HG03342 (cell line): ENCODE results near the gene NPRL2.

ENCODE experiments used
- ATAC-seq: cut with Tn5 transposase; IDR thresholded peaks from one replicate; pipeline ENCODE4 v1.9.1; 2021; ENCODE audit warnings: mild to moderate bottlenecking, moderate library complexity; ENCODE audit not compliant: unreplicated experiment

NPRL2 gene

GRCh38 chr3:50351323-50351697, 735 bp upstream of the NPRL2 start:
- ATAC-seq = no peak

- no peak for ATAC-seq
Observed at GRCh38 chr3:50350213-50350526, 405 bp downstream of the NPRL2 start.

GRCh38 chr3:50347187-50347813, 3.3 kb downstream of the NPRL2 start:
- ATAC-seq = no peak

GRCh38 chr3:50345586-50346234, 4.9 kb downstream of the NPRL2 start, which contains the start of gene ZMYND10:
ZMYND10 (minus strand) TSS chr3:50345732; CDS start chr3:50345579, 153 bp downstream.
- ATAC-seq = peak; percentile 33

GRCh38 chr3:50345008-50345407, 5.6 kb downstream of the NPRL2 start:
- no peak for ATAC-seq

- no peak for ATAC-seq
Observed at GRCh38 chr3:50342813-50343633, 7.6 kb downstream of the NPRL2 start.

- no peak for ATAC-seq
Observed at GRCh38 chr3:50341996-50342650, 8.5 kb downstream of the NPRL2 start.

GRCh38 chr3:50341537-50341936, 9.0 kb downstream of the NPRL2 start:
- no peak for ATAC-seq

GRCh38 chr3:50340448-50341329, 9.9 kb downstream of the NPRL2 start, which contains the start of gene RASSF1:
RASSF1 (minus strand) TSS chr3:50340836; CDS start chr3:50340805, 31 bp downstream.
- no peak for ATAC-seq

- ATAC-seq = no peak
Observed at GRCh38 chr3:50340147-50340447, 10.5 kb downstream of the NPRL2 start.

GRCh38 chr3:50339485-50340146, 11.0 kb downstream of the NPRL2 start:
- ATAC-seq = no peak

GRCh38 chr3:50338965-50339364, 11.6 kb downstream of the NPRL2 start:
- ATAC-seq = no peak

GRCh38 chr3:50337175-50337861, 13.3 kb downstream of the NPRL2 start:
- peak; percentile 70 for ATAC-seq

- peak; percentile 38 for ATAC-seq
Observed at GRCh38 chr3:50336452-50337174, 14.0 kb downstream of the NPRL2 start.

GRCh38 chr3:50334339-50335075, 16.1 kb downstream of the NPRL2 start:
- ATAC-seq = no peak

- no peak for ATAC-seq
Observed at GRCh38 chr3:50333744-50334328, 16.7 kb downstream of the NPRL2 start.

GRCh38 chr3:50331364-50331907, 19.1 kb downstream of the NPRL2 start:
- ATAC-seq = no peak
